KBM-7 (cell line): Measurements from ENCODE around the gene NCOR2.

Experiments used
- DNase-seq: peaks from one replicate; pipeline ENCODE4 v3.0.0-alpha.2; 2015
- in situ Hi-C: fragments of 300-500 bp; cut with MboI; formaldehyde crosslinking; loops from 2 replicates; pipeline ENCODE4 v1.14.3; 2020; ENCODE audit warnings: low sequenced_read_pairs, low pct_unique_long_range_greater_than_20kb, mixed read lengths

Gene NCOR2

GRCh38 chr12:124579921-124580517 is 12.6 kb upstream of the NCOR2 start:
- no peak for DNase-seq
- in situ Hi-C loops: no loop called here

GRCh38 chr12:124578854-124579253 is 11.4 kb upstream of the NCOR2 start:
- DNase-seq: no peak
- in situ Hi-C loops: no loop called here

- in situ Hi-C loops: no loop called here
These were observed 11.0 kb upstream of the NCOR2 start for GRCh38 chr12:124578445-124578844.

GRCh38 chr12:124577986-124578385 is 10.6 kb upstream of the NCOR2 start:
- no peak for DNase-seq
- in situ Hi-C loops: no loop called here

More at GRCh38 chr12:124578445-124578844, 11.0 kb upstream of the NCOR2 start:
- DNase-seq: no peak

- in situ Hi-C loops: no loop called here
These were observed 10.0 kb upstream of the NCOR2 start for GRCh38 chr12:124577374-124577773.

GRCh38 chr12:124576061-124576650 is 8.7 kb upstream of the NCOR2 start:
- no peak for DNase-seq
- in situ Hi-C loops: no loop called here

More at GRCh38 chr12:124577374-124577773, 10.0 kb upstream of the NCOR2 start:
- DNase-seq: no peak

GRCh38 chr12:124573839-124574786 is 6.7 kb upstream of the NCOR2 start:
- in situ Hi-C loops: no loop called here
- no peak for DNase-seq

GRCh38 chr12:124571556-124571955 is 4.1 kb upstream of the NCOR2 start:
- DNase-seq: no peak
- in situ Hi-C loops: no loop called here

- DNase-seq: no peak
- in situ Hi-C loops: no loop called here
These were observed 3.4 kb upstream of the NCOR2 start for GRCh38 chr12:124570810-124571209.

- in situ Hi-C loops: no loop called here
- DNase-seq: no peak
These were observed 2.1 kb upstream of the NCOR2 start for GRCh38 chr12:124569375-124570148.

- peak; percentile 97 for DNase-seq
- in situ Hi-C loops: no loop called here
These were observed 1.3 kb upstream of the NCOR2 start for GRCh38 chr12:124568431-124569374.

GRCh38 chr12:124567673-124568373 is 411 bp upstream of the NCOR2 start:
- in situ Hi-C loops: no loop called here
- DNase-seq: peak; percentile 89

- in situ Hi-C loops: no loop called here
- DNase-seq: peak; percentile 76
These were observed 1.0 kb downstream of the NCOR2 start for GRCh38 chr12:124566161-124566996.

- in situ Hi-C loops: no loop called here
These were observed 1.7 kb downstream of the NCOR2 start for GRCh38 chr12:124565656-124566160.

GRCh38 chr12:124564971-124565491 is 2.4 kb downstream of the NCOR2 start:
- no peak for DNase-seq
- in situ Hi-C loops: no loop called here

More at GRCh38 chr12:124565656-124566160, 1.7 kb downstream of the NCOR2 start:
- no peak for DNase-seq

- in situ Hi-C loops: no loop called here
- DNase-seq: no peak
These were observed 3.0 kb downstream of the NCOR2 start for GRCh38 chr12:124564232-124564958.
